Measurements from ENCODE around the gene RCN2. TPM values are rescaled to one million over a fixed set of nuclear protein-coding genes. Genes with fewer than 3 reads are reported as not detected.
"Not testable (repeated sequence)": the region's sequence is repeated elsewhere in the genome, so short reads cannot be mapped to it uniquely, and the experiment has no call there.

Gene RCN2
- total RNA-seq, 2 experiments from 2014 or later: 27.9 to 30.3 TPM

DNA sequence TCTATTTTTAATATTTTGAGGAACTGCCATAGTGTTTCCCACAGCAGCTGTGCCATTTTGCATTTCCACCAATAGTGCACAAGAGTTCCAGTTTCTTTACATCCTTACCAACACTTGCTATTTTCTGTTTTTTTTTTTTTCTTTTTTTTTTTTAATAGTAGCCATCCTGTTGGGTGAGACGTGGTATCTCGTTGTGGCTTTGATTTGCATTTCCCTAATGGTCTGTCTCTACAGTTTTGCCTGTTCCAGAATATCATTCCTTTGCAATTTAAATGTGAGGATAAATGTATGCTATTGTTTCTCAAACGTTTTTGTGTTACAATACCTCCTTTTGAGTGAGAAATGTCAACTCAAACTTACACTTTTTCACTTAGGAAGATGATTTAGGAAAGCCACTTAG is 22.4 kb downstream of the RCN2 start:
- no peak overlapping the region for H3K4me3 Mint-ChIP-seq
- H3K27me3 Mint-ChIP-seq: no peaks in the 10 kb centered on the region
- peaks cover 9% of the 10 kb centered on the region for H3K4me1 Mint-ChIP-seq
- H3K36me3 Mint-ChIP-seq: peaks cover 5% of the 10 kb centered on the region
- H3K27ac Mint-ChIP-seq: no peak overlapping the region
- no peaks in the 10 kb centered on the region for H3K9me3 Mint-ChIP-seq
- DNase-seq: no peak

DNA sequence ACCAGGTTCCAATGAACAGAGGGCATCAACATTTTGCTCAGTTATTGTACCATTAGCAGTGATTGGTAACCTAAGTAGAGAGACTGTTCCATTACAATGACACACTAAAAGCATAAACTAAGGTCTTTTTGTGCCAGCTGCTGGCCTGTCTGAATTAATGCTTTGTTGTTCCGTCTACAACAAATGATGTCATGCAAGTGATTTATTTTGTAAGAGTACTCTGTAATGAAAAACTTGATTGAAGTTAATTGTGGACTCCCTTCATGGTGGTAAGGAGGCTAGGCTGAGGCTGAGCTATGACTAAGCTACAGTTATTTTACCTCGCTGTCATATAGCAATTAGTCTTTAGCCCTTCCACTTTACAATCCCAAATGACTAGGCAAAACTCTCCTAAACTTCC is 23.2 kb downstream of the RCN2 start:
- Mint-ChIP-seq H3K9me3 (no peaks in the 10 kb centered on the region), H3K36me3 (peaks cover 5% of the 10 kb centered on the region), H3K4me3 (no peak overlapping the region), H3K27ac (no peak overlapping the region), H3K4me1 (peaks cover 9% of the 10 kb centered on the region), H3K27me3 (no peaks in the 10 kb centered on the region)
- DNase-seq: no peak

DNA sequence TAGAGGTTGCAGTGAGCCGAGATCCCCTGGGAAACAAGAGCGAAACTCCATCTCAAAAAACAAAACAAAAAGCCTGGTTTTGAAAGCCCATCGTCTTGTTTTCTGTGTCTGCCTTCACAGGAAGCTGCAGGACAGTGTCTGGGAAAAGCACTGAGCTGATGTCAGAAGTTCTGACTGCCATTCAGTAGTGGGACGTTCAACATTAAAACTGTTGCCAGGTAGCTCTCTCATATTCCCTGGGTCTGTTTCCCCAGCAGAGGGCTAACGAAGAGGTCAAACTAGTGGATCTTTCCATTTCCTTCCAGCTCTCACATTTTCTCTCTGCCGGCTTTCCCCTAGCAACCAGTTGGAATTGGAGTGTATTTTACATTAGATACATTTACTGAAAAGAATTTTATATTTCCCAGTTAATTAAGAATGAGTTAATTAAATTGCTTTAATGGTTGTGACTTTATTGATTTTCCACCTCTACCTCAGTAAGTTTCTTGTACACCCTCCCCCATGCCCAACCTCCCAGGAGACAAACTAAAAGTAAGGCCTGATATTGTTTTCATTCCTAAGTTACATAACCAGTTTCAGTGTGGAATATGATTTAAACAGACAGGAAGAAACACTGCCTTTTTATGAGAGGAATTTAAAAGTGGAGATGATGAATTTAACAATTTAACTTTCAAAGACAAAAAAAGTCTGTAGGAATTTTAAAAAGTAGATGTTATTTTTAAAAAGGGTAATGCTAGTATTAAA is 29.9 kb downstream of the RCN2 start:
- Mint-ChIP-seq H3K4me1 (no peaks in the 10 kb centered on the region), H3K36me3 (no peaks in the 10 kb centered on the region), H3K4me3 (no peak overlapping the region), H3K9me3 (no peaks in the 10 kb centered on the region), H3K27me3 (peaks cover 4% of the 10 kb centered on the region), H3K27ac (no peak overlapping the region)
- DNase-seq: no peak

GRCh38 chr15:76962337-76963013 is 30.9 kb downstream of the RCN2 start:
- H3K9me3 Mint-ChIP-seq: no peaks in the 10 kb centered on the region
- H3K36me3 Mint-ChIP-seq: no peaks in the 10 kb centered on the region
- no peak overlapping the region for H3K4me3 Mint-ChIP-seq
- H3K4me1 Mint-ChIP-seq: no peaks in the 10 kb centered on the region
- DNase-seq: no peak
- no peak overlapping the region for H3K27ac Mint-ChIP-seq
- H3K27me3 Mint-ChIP-seq: peaks cover 4% of the 10 kb centered on the region

- Mint-ChIP-seq H3K27ac (no peak overlapping the region), H3K4me1 (no peaks in the 10 kb centered on the region), H3K4me3 (no peak overlapping the region), H3K36me3 (no peaks in the 10 kb centered on the region), H3K9me3 (no peaks in the 10 kb centered on the region), H3K27me3 (peaks cover 4% of the 10 kb centered on the region)
- no peak for DNase-seq
Observed at GRCh38 chr15:76963596-76963995, 32.0 kb downstream of the RCN2 start.

DNA sequence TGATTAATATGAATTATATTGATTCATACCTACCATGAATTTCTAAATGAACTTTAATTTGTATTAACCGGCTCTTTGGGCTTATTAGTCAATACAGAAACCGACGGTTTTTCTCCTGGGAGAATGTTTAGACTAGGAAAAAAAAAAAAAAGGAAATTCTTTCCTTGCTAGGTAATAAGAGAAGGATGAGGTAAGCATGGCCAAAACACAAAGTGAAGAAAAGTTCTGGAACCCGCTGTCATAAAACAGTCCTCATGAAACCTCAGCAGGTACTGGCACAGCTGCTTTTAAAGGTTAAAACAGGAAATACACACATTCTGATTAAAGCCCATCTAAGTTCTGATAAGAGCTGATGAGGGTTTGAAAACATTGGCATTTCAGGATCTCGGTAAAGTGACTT is 32.6 kb downstream of the RCN2 start:
- H3K4me3 Mint-ChIP-seq: no peak overlapping the region
- no peak overlapping the region for H3K27ac Mint-ChIP-seq
- H3K36me3 Mint-ChIP-seq: no peaks in the 10 kb centered on the region
- no peaks in the 10 kb centered on the region for H3K4me1 Mint-ChIP-seq
- DNase-seq: no peak
- H3K9me3 Mint-ChIP-seq: no peaks in the 10 kb centered on the region
- H3K27me3 Mint-ChIP-seq: peaks cover 4% of the 10 kb centered on the region

DNA sequence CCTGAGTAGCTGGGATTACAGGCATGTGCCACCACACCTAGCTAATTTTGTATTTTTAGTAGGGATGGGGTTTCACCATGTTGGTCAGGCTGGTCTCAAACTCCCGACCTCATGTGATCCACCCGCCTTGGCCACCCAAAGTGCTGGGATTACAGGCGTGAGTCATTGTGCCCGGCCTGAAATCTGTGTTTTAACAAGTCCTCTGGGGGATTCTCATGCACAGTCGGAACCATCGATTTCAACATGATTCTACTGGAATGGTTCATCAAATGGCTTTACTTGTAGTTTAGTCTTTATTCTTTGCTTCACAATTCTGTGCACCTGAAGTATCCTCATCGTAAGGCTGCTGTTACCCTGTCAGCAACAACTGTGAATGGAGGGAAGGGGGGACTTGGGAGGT is 34.5 kb downstream of the RCN2 start:
- not testable (repeated sequence) for H3K36me3 Mint-ChIP-seq, H3K9me3 Mint-ChIP-seq, H3K27ac Mint-ChIP-seq, H3K27me3 Mint-ChIP-seq, H3K4me3 Mint-ChIP-seq, DNase-seq, H3K4me1 Mint-ChIP-seq

GRCh38 chr15:76967067-76967466 is 35.5 kb downstream of the RCN2 start:
- no peak overlapping the region for H3K4me3 Mint-ChIP-seq

GRCh38 chr15:76968306-76968705 is 36.8 kb downstream of the RCN2 start:
- Mint-ChIP-seq H3K27me3 (peaks cover 4% of the 10 kb centered on the region), H3K27ac (no peak overlapping the region), H3K4me3 (no peak overlapping the region), H3K36me3 (no peaks in the 10 kb centered on the region), H3K4me1 (no peaks in the 10 kb centered on the region), H3K9me3 (no peaks in the 10 kb centered on the region)
- no peak for DNase-seq

More at GRCh38 chr15:76967067-76967466, 35.5 kb downstream of the RCN2 start:
- H3K27me3 Mint-ChIP-seq: peaks cover 4% of the 10 kb centered on the region
- H3K9me3 Mint-ChIP-seq: no peaks in the 10 kb centered on the region
- H3K4me1 Mint-ChIP-seq: no peaks in the 10 kb centered on the region
- H3K36me3 Mint-ChIP-seq: no peaks in the 10 kb centered on the region
- DNase-seq: no peak
- H3K27ac Mint-ChIP-seq: no peak overlapping the region

GRCh38 chr15:76972389-76973361 is 41.1 kb downstream of the RCN2 start:
- Mint-ChIP-seq H3K4me1 (peaks cover 16% of the 10 kb centered on the region), H3K27ac (no peak overlapping the region), H3K9me3 (no peaks in the 10 kb centered on the region)

DNA sequence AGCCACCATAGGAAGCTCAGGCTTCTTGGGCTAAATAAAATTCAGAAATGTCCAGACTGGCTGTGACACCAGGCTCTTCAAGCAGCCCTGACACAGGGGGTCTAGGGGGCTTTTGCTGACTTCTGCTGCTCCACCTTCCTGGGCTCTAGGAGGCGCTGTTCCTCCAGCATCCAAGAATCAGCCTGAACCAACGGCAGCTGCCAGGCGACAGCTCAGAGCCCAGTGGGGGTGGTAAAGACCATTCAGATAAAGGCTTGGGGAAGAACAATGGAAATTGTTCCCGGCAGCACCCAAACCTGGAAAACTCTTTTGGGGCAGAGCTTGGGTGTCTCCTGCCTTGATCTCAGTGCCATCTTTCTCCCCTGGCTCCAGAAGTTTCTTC is 41.8 kb downstream of the RCN2 start:
- peak overlapping the region; percentile 26 for H3K27ac Mint-ChIP-seq
- H3K4me3 Mint-ChIP-seq: no peak overlapping the region
- DNase-seq: peak; percentile 71
- no peaks in the 10 kb centered on the region for H3K27me3 Mint-ChIP-seq
- H3K9me3 Mint-ChIP-seq: peaks cover under 1% of the 10 kb centered on the region
- H3K36me3 Mint-ChIP-seq: no peaks in the 10 kb centered on the region
- peaks cover 17% of the 10 kb centered on the region for H3K4me1 Mint-ChIP-seq

More at GRCh38 chr15:76972389-76973361, 41.1 kb downstream of the RCN2 start:
- no peaks in the 10 kb centered on the region for H3K36me3 Mint-ChIP-seq
- no peak for DNase-seq
- no peaks in the 10 kb centered on the region for H3K27me3 Mint-ChIP-seq
- H3K4me3 Mint-ChIP-seq: no peak overlapping the region

DNA sequence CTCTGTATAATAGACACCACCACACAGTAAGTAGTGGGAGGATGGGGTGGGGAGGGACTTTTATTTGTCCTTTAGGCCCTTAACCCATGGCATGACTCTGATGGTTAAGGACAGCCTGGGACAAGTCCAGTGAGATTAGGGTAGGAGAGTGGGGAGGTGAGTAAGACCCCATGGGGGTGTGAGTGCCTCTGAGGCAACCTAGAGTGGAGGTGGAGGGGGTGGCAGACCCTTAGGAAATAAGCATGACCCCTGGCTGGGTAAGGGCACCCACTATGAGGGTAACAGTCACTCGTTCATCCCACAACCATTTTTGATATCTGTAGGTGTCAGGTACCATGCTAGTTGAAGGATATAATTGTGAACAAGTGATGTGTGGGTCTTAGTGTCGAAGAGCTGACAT is 42.4 kb downstream of the RCN2 start:
- no peak for DNase-seq
- Mint-ChIP-seq H3K4me1 (peaks cover 17% of the 10 kb centered on the region), H3K9me3 (peaks cover 2% of the 10 kb centered on the region), H3K36me3 (peaks cover 2% of the 10 kb centered on the region), H3K27ac (peak overlapping the region; percentile 26), H3K27me3 (no peaks in the 10 kb centered on the region), H3K4me3 (no peak overlapping the region)

- Mint-ChIP-seq H3K9me3 (peaks cover 2% of the 10 kb centered on the region), H3K36me3 (peaks cover 2% of the 10 kb centered on the region), H3K27ac (peak overlapping the region; percentile 2), H3K27me3 (no peaks in the 10 kb centered on the region), H3K4me3 (no peak overlapping the region), H3K4me1 (peaks cover 17% of the 10 kb centered on the region)
- DNase-seq: no peak
Observed at GRCh38 chr15:76974456-76975036, 43.0 kb downstream of the RCN2 start.

GRCh38 chr15:76976141-76976540 is 44.6 kb downstream of the RCN2 start:
- peaks cover 17% of the 10 kb centered on the region for H3K4me1 Mint-ChIP-seq
- peaks cover 2% of the 10 kb centered on the region for H3K9me3 Mint-ChIP-seq
- H3K4me3 Mint-ChIP-seq: no peak overlapping the region
- no peak for DNase-seq
- H3K27ac Mint-ChIP-seq: no peak overlapping the region
- H3K36me3 Mint-ChIP-seq: peaks cover 2% of the 10 kb centered on the region
- no peaks in the 10 kb centered on the region for H3K27me3 Mint-ChIP-seq
